ENCODE measurements around the gene PPL.
"Not testable (repeated sequence)": the region's sequence is repeated elsewhere in the genome, so short reads cannot be mapped to it uniquely, and the experiment has no call there.

Gene PPL

GRCh38 chr16:4958510-4959438, 21.8 kb upstream of the PPL start:
- DNase-seq: no peak

GRCh38 chr16:4957720-4958509, 21.0 kb upstream of the PPL start, which contains the start of gene SEC14L5:
SEC14L5 (plus strand) TSS chr16:4958330; CDS start chr16:4959324, 994 bp downstream.
- peak; percentile 90 for DNase-seq

GRCh38 chr16:4957420-4957719, 20.4 kb upstream of the PPL start:
- no peak for DNase-seq

GRCh38 chr16:4954714-4955113, 17.8 kb upstream of the PPL start:
- DNase-seq: no peak

- DNase-seq: not testable (repeated sequence)
Measured at GRCh38 chr16:4951583-4951982, 14.6 kb upstream of the PPL start.

GRCh38 chr16:4949986-4950385, 13.0 kb upstream of the PPL start:
- no peak for DNase-seq

GRCh38 chr16:4948903-4949766, 12.2 kb upstream of the PPL start:
- no peak for DNase-seq

GRCh38 chr16:4947722-4948503, 11.0 kb upstream of the PPL start:
- no peak for DNase-seq

GRCh38 chr16:4946917-4947316, 10.0 kb upstream of the PPL start:
- no peak for DNase-seq

- no peak for DNase-seq
Measured at GRCh38 chr16:4945560-4946502, 8.9 kb upstream of the PPL start.

GRCh38 chr16:4944333-4945281, 7.7 kb upstream of the PPL start:
- DNase-seq: no peak

- DNase-seq: no peak
Measured at GRCh38 chr16:4942481-4942880, 5.5 kb upstream of the PPL start.

- DNase-seq: no peak
Measured at GRCh38 chr16:4940719-4941118, 3.8 kb upstream of the PPL start.

GRCh38 chr16:4938683-4939030, 1.7 kb upstream of the PPL start:
- no peak for DNase-seq

- DNase-seq: no peak
Measured at GRCh38 chr16:4937782-4938682, 1.1 kb upstream of the PPL start.

- no peak for DNase-seq
Measured at GRCh38 chr16:4936181-4936990, 562 bp downstream of the PPL start.

GRCh38 chr16:4935241-4935855, 1.6 kb downstream of the PPL start:
- no peak for DNase-seq

GRCh38 chr16:4934591-4934990, 2.4 kb downstream of the PPL start:
- DNase-seq: no peak
